ENCODE data around the gene GALNT6. TPM values are rescaled to one million over a fixed set of nuclear protein-coding genes. Genes with fewer than 3 reads are reported as not detected.

GALNT6 gene
- total RNA-seq, 4 donors from 2014 or later = 1.3 to 16.4 (median 4.7) TPM

DNA sequence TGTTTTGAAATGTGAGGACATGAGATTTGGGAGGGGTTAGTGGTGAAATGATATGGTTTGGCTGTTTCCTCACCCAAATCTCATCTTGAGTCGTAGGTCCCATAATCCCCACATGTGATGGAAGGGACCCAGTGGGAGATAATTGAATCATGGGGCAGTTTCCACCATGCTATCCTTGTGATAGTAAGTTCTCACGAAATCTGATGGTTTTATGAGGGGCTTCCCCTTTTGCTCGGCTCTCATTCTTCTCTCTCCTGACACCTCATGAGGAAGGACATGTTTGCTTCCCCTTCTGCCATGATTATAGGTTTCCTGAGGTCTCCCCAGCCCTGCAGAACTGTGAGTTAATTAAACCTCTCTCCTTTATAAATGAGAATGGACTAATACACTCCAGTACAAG lies 18.0 kb downstream of the GALNT6 start:
- DNase-seq (ENCODE audit: low spot score in 2 of 2) = no peak
- 85% methylated on average over 3 of the region's 3 CpGs for WGBS, 2 donors
- intact Hi-C loops (cut with DNase I; ENCODE audit: low total_unique reads) = no loop called here
- no peak overlapping the region for H3K4me3 ChIP-seq (ENCODE audit: low read depth, poor library complexity, severe bottlenecking)
- TF ChIP-seq CTCF (IDR thresholded peaks at IDR 0.05) (no peak), POLR2A (IDR thresholded peaks at IDR 0.05) (no peak)

- no peak for DNase-seq (ENCODE audit: low spot score in 2 of 2)
- intact Hi-C loops (cut with DNase I; ENCODE audit: low total_unique reads) = no loop called here
- 91 to 100% methylated on average over 2 of the region's 2 CpGs for WGBS, 2 donors
- H3K4me3 ChIP-seq (ENCODE audit: low read depth, poor library complexity, severe bottlenecking) = no peak overlapping the region
- no peak for TF ChIP-seq CTCF (IDR thresholded peaks at IDR 0.05)
These were observed 19.2 kb downstream of the GALNT6 start for GRCh38 chr12:51372021-51372420.

- TF ChIP-seq CTCF (IDR thresholded peaks at IDR 0.05) = no peak
- no peak for TF ChIP-seq POLR2A (IDR thresholded peaks at IDR 0.05)
- no peak overlapping the region for H3K4me3 ChIP-seq (ENCODE audit: low read depth, poor library complexity, severe bottlenecking)
- intact Hi-C loops (cut with DNase I; ENCODE audit: low total_unique reads) = no loop called here
- peak in 1 of 2 donors; percentile 42 for DNase-seq (ENCODE audit: low spot score in 2 of 2)
- WGBS, 2 donors = 17 to 24% methylated on average over 8 of the region's 8 CpGs
These were observed 19.8 kb downstream of the GALNT6 start for GRCh38 chr12:51371295-51371953.

- 90 to 92% methylated on average over 9 of the region's 9 CpGs for WGBS, 2 donors
- intact Hi-C loops (cut with DNase I; ENCODE audit: low total_unique reads) = no loop called here
- DNase-seq (ENCODE audit: low spot score in 2 of 2) = no peak
- TF ChIP-seq POLR2A (IDR thresholded peaks at IDR 0.05) (no peak), CTCF (IDR thresholded peaks at IDR 0.05) (no peak)
- no peak overlapping the region for H3K4me3 ChIP-seq (ENCODE audit: low read depth, poor library complexity, severe bottlenecking)
These were observed 20.5 kb downstream of the GALNT6 start for GRCh38 chr12:51370667-51371066.

GRCh38 chr12:51369581-51369980 lies 21.6 kb downstream of the GALNT6 start:
- DNase-seq (ENCODE audit: low spot score in 2 of 2) = no peak
- 80 to 84% methylated on average over 4 of the region's 4 CpGs for WGBS, 2 donors
- intact Hi-C loops (cut with DNase I; ENCODE audit: low total_unique reads) = no loop called here
- no peak overlapping the region for H3K4me3 ChIP-seq (ENCODE audit: low read depth, poor library complexity, severe bottlenecking)
- TF ChIP-seq CTCF (IDR thresholded peaks at IDR 0.05) (no peak), POLR2A (IDR thresholded peaks at IDR 0.05) (no peak)

Measured in lower leg skin (tissue), 4 donors.